Cardiac muscle cell (in vitro differentiated cells and primary cell): Measurements from ENCODE around the gene RNF214. TPM values are rescaled to one million over a fixed set of nuclear protein-coding genes. Genes with fewer than 3 reads are reported as not detected.

Experiments used
- DNase-seq, 2 donors: peaks; one replicate each; pipeline versions ENCODE4 v3.0.0 to v3.0.0-alpha.2; 2010 to 2017; ENCODE audit warnings: low read depth in 1 of 2, low spot score in 1 of 2
- H3K27ac ChIP-seq: fragments of 200-600 bp; sonication (generic); 2 replicates; pipeline ENCODE4 v1.5.1; 2016
- H3K27me3 ChIP-seq: fragments of 200-600 bp; sonication (generic); 2 replicates; pipeline ENCODE4 v1.6.0; 2016; ENCODE audit warnings: control low read depth
- H3K36me3 ChIP-seq: fragments of 200-600 bp; sonication (generic); 2 replicates; pipeline ENCODE4 v1.5.1; 2016; ENCODE audit warnings: control low read depth
- H3K4me1 ChIP-seq: fragments of 200-600 bp; sonication (generic); 2 replicates; pipeline ENCODE4 v1.8.1; 2017; ENCODE audit warnings: low read depth, mild to moderate bottlenecking, mixed run types
- H3K4me3 ChIP-seq: fragments of 200-600 bp; sonication (generic); 2 replicates; pipeline ENCODE4 v1.5.1; 2016; ENCODE audit warnings: mild to moderate bottlenecking
- H3K9me3 ChIP-seq: fragments of 200-600 bp; sonication (generic); 2 replicates; pipeline ENCODE4 v1.5.1; 2017; ENCODE audit warnings: low read depth, mild to moderate bottlenecking, control low read depth
- polyA plus RNA-seq: library from polyadenylated mRNA; unstranded; fragments of >200 nt; fragmentation: Nextera tagmentation; extraction: Ambion mirVana; gene quantifications from 2 replicates; pipeline ENCODE4 v1.2.1, GENCODE V29; 2016
- total RNA-seq: library from RNA; depleted of rRNA; stranded (reverse); fragments of >200 nt; gene quantifications from 2 replicates; pipeline ENCODE4 v1.2.3, GENCODE V29; 2016
- TF ChIP-seq, protein P1 (sequence below): IDR thresholded peaks from 2 replicates; pipeline ENCODE4 v1.5.1; 2012; ENCODE audit warnings: low read depth, mild to moderate bottlenecking, low read length

Gene RNF214
- total and polyA plus RNA-seq, 2 experiments from 2014 or later = 13.8 to 20.0 TPM

GRCh38 chr11:117299351-117300282, 67.1 kb downstream of the RNF214 start:
- Histone ChIP-seq H3K9me3 (no peaks in the 10 kb centered on the region), H3K4me1 (peaks cover 39% of the 10 kb centered on the region), H3K4me3 (no peak overlapping the region), H3K27ac (peak overlapping the region; percentile 73), H3K36me3 (no peaks in the 10 kb centered on the region), H3K27me3 (no peaks in the 10 kb centered on the region)
- DNase-seq = no peak
- TF ChIP-seq, protein P1, sequence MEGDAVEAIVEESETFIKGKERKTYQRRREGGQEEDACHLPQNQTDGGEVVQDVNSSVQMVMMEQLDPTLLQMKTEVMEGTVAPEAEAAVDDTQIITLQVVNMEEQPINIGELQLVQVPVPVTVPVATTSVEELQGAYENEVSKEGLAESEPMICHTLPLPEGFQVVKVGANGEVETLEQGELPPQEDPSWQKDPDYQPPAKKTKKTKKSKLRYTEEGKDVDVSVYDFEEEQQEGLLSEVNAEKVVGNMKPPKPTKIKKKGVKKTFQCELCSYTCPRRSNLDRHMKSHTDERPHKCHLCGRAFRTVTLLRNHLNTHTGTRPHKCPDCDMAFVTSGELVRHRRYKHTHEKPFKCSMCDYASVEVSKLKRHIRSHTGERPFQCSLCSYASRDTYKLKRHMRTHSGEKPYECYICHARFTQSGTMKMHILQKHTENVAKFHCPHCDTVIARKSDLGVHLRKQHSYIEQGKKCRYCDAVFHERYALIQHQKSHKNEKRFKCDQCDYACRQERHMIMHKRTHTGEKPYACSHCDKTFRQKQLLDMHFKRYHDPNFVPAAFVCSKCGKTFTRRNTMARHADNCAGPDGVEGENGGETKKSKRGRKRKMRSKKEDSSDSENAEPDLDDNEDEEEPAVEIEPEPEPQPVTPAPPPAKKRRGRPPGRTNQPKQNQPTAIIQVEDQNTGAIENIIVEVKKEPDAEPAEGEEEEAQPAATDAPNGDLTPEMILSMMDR = no peak

DNA sequence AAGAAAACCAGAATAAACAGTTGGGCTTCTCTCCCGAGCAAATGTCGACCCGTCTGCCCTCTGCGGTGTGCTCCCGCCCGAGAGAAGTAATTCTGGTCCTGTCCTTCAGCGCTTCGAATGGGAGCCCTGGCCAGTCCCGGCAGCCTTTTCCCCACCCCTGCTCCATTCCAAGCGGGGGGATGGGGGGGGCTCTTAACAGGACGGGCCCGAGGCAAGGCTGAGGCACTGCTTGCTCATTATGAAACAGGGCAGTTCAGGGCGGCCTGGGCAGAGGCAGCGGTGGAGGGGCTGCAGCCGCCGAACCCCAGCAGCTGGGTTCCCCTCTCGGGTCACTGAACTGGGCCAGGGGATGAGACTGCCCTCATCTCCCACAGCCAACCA, 67.8 kb downstream of the RNF214 start:
- no peaks in the 10 kb centered on the region for H3K36me3 ChIP-seq
- no peaks in the 10 kb centered on the region for H3K27me3 ChIP-seq
- TF ChIP-seq, protein P1 = no peak
- DNase-seq = peak; percentile 51 to 63
- no peaks in the 10 kb centered on the region for H3K9me3 ChIP-seq
- peak overlapping the region; percentile 73 for H3K27ac ChIP-seq
- H3K4me1 ChIP-seq = peaks cover 44% of the 10 kb centered on the region
- no peak overlapping the region for H3K4me3 ChIP-seq

DNA sequence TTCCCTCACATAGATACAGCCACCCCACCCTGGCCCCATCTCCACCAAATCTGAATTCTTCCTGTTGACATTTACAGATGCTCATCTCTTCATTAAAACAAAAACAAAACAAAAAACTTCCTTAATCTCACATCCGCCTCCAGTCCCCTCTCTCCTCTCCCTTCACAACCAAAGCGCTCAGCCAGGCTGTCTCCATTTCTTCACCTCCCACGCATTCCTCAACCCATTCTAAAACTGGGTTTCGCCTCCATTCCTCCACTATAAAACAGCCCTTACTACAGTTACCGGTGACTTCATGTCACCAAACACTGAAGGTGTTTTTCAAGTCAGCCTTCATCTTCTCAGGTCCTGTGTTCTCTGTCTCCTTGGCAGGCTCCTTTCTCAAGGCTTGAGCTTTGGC, 68.3 kb downstream of the RNF214 start:
- H3K4me3 ChIP-seq = no peak overlapping the region
- no peak overlapping the region for H3K27ac ChIP-seq
- no peaks in the 10 kb centered on the region for H3K36me3 ChIP-seq
- no peaks in the 10 kb centered on the region for H3K9me3 ChIP-seq
- H3K4me1 ChIP-seq = peaks cover 44% of the 10 kb centered on the region
- H3K27me3 ChIP-seq = no peaks in the 10 kb centered on the region
- peak in 1 of 2 donors; percentile 74 for DNase-seq
- TF ChIP-seq, protein P1 = no peak

DNA sequence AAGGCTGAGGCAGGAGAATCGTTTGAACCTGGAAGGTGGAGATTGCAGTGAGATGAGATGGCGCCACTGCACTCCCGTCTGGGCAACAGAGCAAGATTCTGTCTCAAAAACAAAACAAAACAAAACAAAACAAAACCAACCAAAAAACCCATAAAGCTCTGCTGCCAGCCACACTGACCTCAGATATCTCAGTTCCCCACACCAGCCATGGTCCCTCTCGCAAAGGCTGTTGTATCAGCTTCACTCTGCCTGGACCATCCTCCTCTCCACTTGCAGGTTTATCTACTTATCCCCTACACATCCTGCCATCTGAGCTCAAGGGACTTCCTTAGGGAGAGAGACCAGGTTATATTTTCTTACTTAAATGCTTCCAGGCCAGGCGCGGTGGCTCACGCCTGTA, 69.8 kb downstream of the RNF214 start:
- H3K27ac ChIP-seq = no peak overlapping the region
- H3K4me3 ChIP-seq = no peak overlapping the region
- no peaks in the 10 kb centered on the region for H3K36me3 ChIP-seq
- TF ChIP-seq, protein P1 = no peak
- no peaks in the 10 kb centered on the region for H3K9me3 ChIP-seq
- no peaks in the 10 kb centered on the region for H3K27me3 ChIP-seq
- H3K4me1 ChIP-seq = peaks cover 39% of the 10 kb centered on the region
- DNase-seq = no peak

- Histone ChIP-seq H3K36me3 (no peaks in the 10 kb centered on the region), H3K4me3 (no peak overlapping the region), H3K4me1 (peaks cover 39% of the 10 kb centered on the region), H3K27me3 (no peaks in the 10 kb centered on the region), H3K9me3 (no peaks in the 10 kb centered on the region), H3K27ac (no peak overlapping the region)
- no peak for DNase-seq
- TF ChIP-seq, protein P1 = no peak
Observed at GRCh38 chr11:117303101-117303500, 70.6 kb downstream of the RNF214 start.
